ENCODE data around the gene TLCD1.
A peak's percentile ranks its signal among the peaks of the same experiment; 100 is the strongest.
"Not testable (repeated sequence)": the region's sequence is repeated elsewhere in the genome, so short reads cannot be mapped to it uniquely, and the experiment has no call there.

Gene TLCD1

GRCh38 chr17:28726627-28727491 is 826 bp upstream of the TLCD1 start:
- peak; percentile 88 to 93 for DNase-seq

GRCh38 chr17:28725660-28726225 is 290 bp downstream of the TLCD1 start:
- DNase-seq: no peak

GRCh38 chr17:28725166-28725659 is 820 bp downstream of the TLCD1 start:
- no peak for DNase-seq

- DNase-seq: no peak
These were observed 1.4 kb downstream of the TLCD1 start for GRCh38 chr17:28724500-28725165.

GRCh38 chr17:28723836-28724499 is 2.1 kb downstream of the TLCD1 start:
- not testable (repeated sequence) for DNase-seq

GRCh38 chr17:28723159-28723835 is 2.7 kb downstream of the TLCD1 start:
- no peak for DNase-seq

GRCh38 chr17:28722417-28723158 is 3.4 kb downstream of the TLCD1 start:
- no peak for DNase-seq

- DNase-seq: not testable (repeated sequence)
These were observed 5.1 kb downstream of the TLCD1 start for GRCh38 chr17:28720997-28721329.

- DNase-seq: peak in 1 of 2 donors; percentile 44
These were observed 5.6 kb downstream of the TLCD1 start for GRCh38 chr17:28720247-28720996.

GRCh38 chr17:28719021-28719433 is 7.0 kb downstream of the TLCD1 start:
- no peak for DNase-seq

- no peak for DNase-seq
These were observed 7.6 kb downstream of the TLCD1 start for GRCh38 chr17:28718333-28719020.

GRCh38 chr17:28717578-28718332 is 8.3 kb downstream of the TLCD1 start, which contains the start of gene RAB34:
Gene RAB34, minus strand, starts transcription at chr17:28717868. Its CDS starts 602 bp downstream, at chr17:28717266.
- peak in 1 of 2 donors; percentile 21 for DNase-seq

GRCh38 chr17:28716740-28717577 is 9.1 kb downstream of the TLCD1 start:
- DNase-seq: no peak

GRCh38 chr17:28715217-28715616 is 10.8 kb downstream of the TLCD1 start:
- DNase-seq: no peak

- DNase-seq: no peak
These were observed 11.8 kb downstream of the TLCD1 start for GRCh38 chr17:28714281-28714680.

GRCh38 chr17:28712705-28713415 is 13.2 kb downstream of the TLCD1 start:
- DNase-seq: no peak

- DNase-seq: peak; percentile 69 to 79
These were observed 13.9 kb downstream of the TLCD1 start for GRCh38 chr17:28712032-28712704.
